22Rv1 (cell line): Measurements from ENCODE around the gene CDIPT.

ENCODE experiments used
- ZFX ChIP-seq: fragments of 450-650 bp; IDR thresholded peaks from 2 replicates; pipeline ENCODE4 v1.6.1; 2017; ENCODE audit warnings: antibody characterized with exemption, borderline replicate concordance
- TF ChIP-seq, protein P1 (sequence below): fragments of 450-650 bp; IDR thresholded peaks from 2 replicates; pipeline ENCODE4 v1.5.1; 2017; ENCODE audit warnings: mild to moderate bottlenecking

DNA sequence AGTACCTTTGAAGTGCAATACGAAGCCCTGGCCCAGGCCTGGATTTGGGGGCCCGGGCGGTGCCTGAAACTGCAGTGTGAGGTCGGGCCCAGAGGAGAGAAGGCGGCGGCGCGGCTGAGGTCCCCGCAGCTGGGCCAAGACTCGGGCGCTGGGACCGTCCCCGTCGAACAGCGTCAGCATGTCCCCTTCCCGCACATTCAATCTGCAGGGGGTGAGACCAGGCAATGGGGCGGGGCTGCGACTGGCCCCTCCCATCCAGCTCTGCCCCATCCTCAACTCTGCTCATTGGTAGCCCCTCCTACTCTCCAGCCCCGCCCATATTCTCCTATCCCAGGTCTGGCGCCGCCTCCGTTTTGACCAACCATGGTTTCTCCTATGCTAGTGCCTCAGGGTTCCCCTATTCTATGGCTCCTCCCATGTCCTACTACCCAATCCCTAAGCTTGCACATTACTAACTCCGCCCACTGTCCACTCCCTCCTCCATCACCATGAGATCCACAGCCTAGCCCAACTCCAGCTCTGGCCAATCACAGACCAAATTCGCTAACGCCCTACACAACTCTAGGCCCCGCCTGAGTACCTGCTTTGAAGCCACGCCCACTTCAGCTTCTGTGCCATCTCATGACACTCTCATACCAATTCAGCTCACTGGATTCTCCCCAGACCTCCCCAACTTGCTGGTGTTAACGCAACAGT is 14.4 kb upstream of the CDIPT start:
- TF ChIP-seq, protein P1, sequence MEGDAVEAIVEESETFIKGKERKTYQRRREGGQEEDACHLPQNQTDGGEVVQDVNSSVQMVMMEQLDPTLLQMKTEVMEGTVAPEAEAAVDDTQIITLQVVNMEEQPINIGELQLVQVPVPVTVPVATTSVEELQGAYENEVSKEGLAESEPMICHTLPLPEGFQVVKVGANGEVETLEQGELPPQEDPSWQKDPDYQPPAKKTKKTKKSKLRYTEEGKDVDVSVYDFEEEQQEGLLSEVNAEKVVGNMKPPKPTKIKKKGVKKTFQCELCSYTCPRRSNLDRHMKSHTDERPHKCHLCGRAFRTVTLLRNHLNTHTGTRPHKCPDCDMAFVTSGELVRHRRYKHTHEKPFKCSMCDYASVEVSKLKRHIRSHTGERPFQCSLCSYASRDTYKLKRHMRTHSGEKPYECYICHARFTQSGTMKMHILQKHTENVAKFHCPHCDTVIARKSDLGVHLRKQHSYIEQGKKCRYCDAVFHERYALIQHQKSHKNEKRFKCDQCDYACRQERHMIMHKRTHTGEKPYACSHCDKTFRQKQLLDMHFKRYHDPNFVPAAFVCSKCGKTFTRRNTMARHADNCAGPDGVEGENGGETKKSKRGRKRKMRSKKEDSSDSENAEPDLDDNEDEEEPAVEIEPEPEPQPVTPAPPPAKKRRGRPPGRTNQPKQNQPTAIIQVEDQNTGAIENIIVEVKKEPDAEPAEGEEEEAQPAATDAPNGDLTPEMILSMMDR, result no peak
- TF ChIP-seq ZFX, result no peak
